ENCODE measurements around the gene TMEM17.
"Not testable (repeated sequence)": the region's sequence is repeated elsewhere in the genome, so short reads cannot be mapped to it uniquely, and the experiment has no call there.

Gene TMEM17

GRCh38 chr2:62535521-62535920 lies 29.5 kb upstream of the TMEM17 start:
- H3K9me3 ChIP-seq (ENCODE audit: insufficient read depth, low read depth, low read length); H3K4me1 ChIP-seq (ENCODE audit: insufficient read depth, low read length); H3K36me3 ChIP-seq (ENCODE audit: insufficient read depth, low read length); H3K9ac ChIP-seq (ENCODE audit: low read depth, low read length); H3K27me3 ChIP-seq (ENCODE audit: insufficient read depth, low read length); H3K27ac ChIP-seq (ENCODE audit: low read depth, low read length); H3K4me3 ChIP-seq (ENCODE audit: low read length): not testable (repeated sequence)
- WGBS = 89% methylated on average over 3 of the region's 3 CpGs

- H3K4me1 ChIP-seq (ENCODE audit: insufficient read depth, low read length) = peaks cover 14% of the 10 kb centered on the region
- 91% methylated on average over 7 of the region's 7 CpGs for WGBS
Measured at GRCh38 chr2:62531594-62531993, 25.6 kb upstream of the TMEM17 start.

GRCh38 chr2:62529758-62530157 lies 23.8 kb upstream of the TMEM17 start:
- peaks cover 7% of the 10 kb centered on the region; the same call in 1 of the 2 replicates for H3K9me3 ChIP-seq (ENCODE audit: insufficient read depth, low read depth, low read length)
- no peak overlapping the region for H3K4me3 ChIP-seq (ENCODE audit: low read length)
- no peak overlapping the region for H3K27ac ChIP-seq (ENCODE audit: low read depth, low read length)
- H3K4me1 ChIP-seq (ENCODE audit: insufficient read depth, low read length) = peaks cover 25% of the 10 kb centered on the region
- H3K9ac ChIP-seq (ENCODE audit: low read depth, low read length) = no peak overlapping the region
- H3K36me3 ChIP-seq (ENCODE audit: insufficient read depth, low read length) = no peaks in the 10 kb centered on the region
- no peaks in the 10 kb centered on the region for H3K27me3 ChIP-seq (ENCODE audit: insufficient read depth, low read length)

More at GRCh38 chr2:62531594-62531993, 25.6 kb upstream of the TMEM17 start:
- Histone ChIP-seq H3K27me3 (ENCODE audit: insufficient read depth, low read length) (no peaks in the 10 kb centered on the region), H3K36me3 (ENCODE audit: insufficient read depth, low read length) (no peaks in the 10 kb centered on the region), H3K4me3 (ENCODE audit: low read length) (no peak overlapping the region), H3K9ac (ENCODE audit: low read depth, low read length) (no peak overlapping the region), H3K9me3 (ENCODE audit: insufficient read depth, low read depth, low read length) (peaks cover 9% of the 10 kb centered on the region; the same call in 1 of the 2 replicates), H3K27ac (ENCODE audit: low read depth, low read length) (no peak overlapping the region)

- no peak overlapping the region for H3K27ac ChIP-seq (ENCODE audit: low read depth, low read length)
Measured at GRCh38 chr2:62527478-62528210, 21.6 kb upstream of the TMEM17 start.

GRCh38 chr2:62526531-62527381 lies 20.8 kb upstream of the TMEM17 start:
- Histone ChIP-seq H3K36me3 (ENCODE audit: insufficient read depth, low read length) (no peaks in the 10 kb centered on the region), H3K9ac (ENCODE audit: low read depth, low read length) (no peak overlapping the region), H3K27me3 (ENCODE audit: insufficient read depth, low read length) (no peaks in the 10 kb centered on the region), H3K27ac (ENCODE audit: low read depth, low read length) (peak overlapping the region; percentile 94; the same call in 1 of the 2 replicates), H3K9me3 (ENCODE audit: insufficient read depth, low read depth, low read length) (peaks cover 7% of the 10 kb centered on the region; the same call in 1 of the 2 replicates), H3K4me3 (ENCODE audit: low read length) (no peak overlapping the region), H3K4me1 (ENCODE audit: insufficient read depth, low read length) (peaks cover 25% of the 10 kb centered on the region)
- 74% methylated on average over 8 of the region's 10 CpGs for WGBS

More at GRCh38 chr2:62527478-62528210, 21.6 kb upstream of the TMEM17 start:
- H3K4me1 ChIP-seq (ENCODE audit: insufficient read depth, low read length) = peaks cover 25% of the 10 kb centered on the region
- no peaks in the 10 kb centered on the region for H3K27me3 ChIP-seq (ENCODE audit: insufficient read depth, low read length)
- H3K4me3 ChIP-seq (ENCODE audit: low read length) = no peak overlapping the region
- 100% methylated on average over 1 of the region's 3 CpGs for WGBS
- no peaks in the 10 kb centered on the region for H3K9me3 ChIP-seq (ENCODE audit: insufficient read depth, low read depth, low read length)
- no peaks in the 10 kb centered on the region for H3K36me3 ChIP-seq (ENCODE audit: insufficient read depth, low read length)
- no peak overlapping the region for H3K9ac ChIP-seq (ENCODE audit: low read depth, low read length)

GRCh38 chr2:62525549-62526269 lies 19.7 kb upstream of the TMEM17 start:
- H3K9ac ChIP-seq (ENCODE audit: low read depth, low read length) = peak overlapping the region; percentile 43
- no peaks in the 10 kb centered on the region for H3K27me3 ChIP-seq (ENCODE audit: insufficient read depth, low read length)
- no peak overlapping the region for H3K4me3 ChIP-seq (ENCODE audit: low read length)
- H3K27ac ChIP-seq (ENCODE audit: low read depth, low read length) = peak overlapping the region; percentile 94
- H3K4me1 ChIP-seq (ENCODE audit: insufficient read depth, low read length) = peaks cover 25% of the 10 kb centered on the region
- H3K9me3 ChIP-seq (ENCODE audit: insufficient read depth, low read depth, low read length) = peaks cover 15% of the 10 kb centered on the region; the same call in 1 of the 2 replicates
- no peaks in the 10 kb centered on the region for H3K36me3 ChIP-seq (ENCODE audit: insufficient read depth, low read length)

- H3K9ac ChIP-seq (ENCODE audit: low read depth, low read length) = no peak overlapping the region
- no peaks in the 10 kb centered on the region for H3K36me3 ChIP-seq (ENCODE audit: insufficient read depth, low read length)
- no peak overlapping the region for H3K27ac ChIP-seq (ENCODE audit: low read depth, low read length)
- peaks cover 25% of the 10 kb centered on the region for H3K4me1 ChIP-seq (ENCODE audit: insufficient read depth, low read length)
- H3K4me3 ChIP-seq (ENCODE audit: low read length) = no peak overlapping the region
- no peaks in the 10 kb centered on the region for H3K27me3 ChIP-seq (ENCODE audit: insufficient read depth, low read length)
- 95% methylated on average over 4 of the region's 5 CpGs for WGBS
- peaks cover 18% of the 10 kb centered on the region; the same call in 1 of the 2 replicates for H3K9me3 ChIP-seq (ENCODE audit: insufficient read depth, low read depth, low read length)
Measured at GRCh38 chr2:62524293-62524941, 18.4 kb upstream of the TMEM17 start.

GRCh38 chr2:62521061-62521460 lies 15.1 kb upstream of the TMEM17 start:
- H3K9me3 ChIP-seq (ENCODE audit: insufficient read depth, low read depth, low read length) = peaks cover 18% of the 10 kb centered on the region; the same call in 1 of the 2 replicates
- not testable (repeated sequence) for H3K27me3 ChIP-seq (ENCODE audit: insufficient read depth, low read length); H3K27ac ChIP-seq (ENCODE audit: low read depth, low read length); H3K36me3 ChIP-seq (ENCODE audit: insufficient read depth, low read length); H3K4me3 ChIP-seq (ENCODE audit: low read length); H3K4me1 ChIP-seq (ENCODE audit: insufficient read depth, low read length); H3K9ac ChIP-seq (ENCODE audit: low read depth, low read length)
- 92% methylated on average over 14 of the region's 14 CpGs for WGBS

- 95% methylated on average over 3 of the region's 4 CpGs for WGBS
- no peaks in the 10 kb centered on the region for H3K36me3 ChIP-seq (ENCODE audit: insufficient read depth, low read length)
- no peak overlapping the region for H3K4me3 ChIP-seq (ENCODE audit: low read length)
- H3K4me1 ChIP-seq (ENCODE audit: insufficient read depth, low read length) = no peaks in the 10 kb centered on the region
- H3K9me3 ChIP-seq (ENCODE audit: insufficient read depth, low read depth, low read length) = no peaks in the 10 kb centered on the region; the same call in 1 of the 2 replicates
- H3K27ac ChIP-seq (ENCODE audit: low read depth, low read length) = no peak overlapping the region
- H3K9ac ChIP-seq (ENCODE audit: low read depth, low read length) = no peak overlapping the region
- H3K27me3 ChIP-seq (ENCODE audit: insufficient read depth, low read length) = no peaks in the 10 kb centered on the region
Measured at GRCh38 chr2:62512384-62512783, 6.4 kb upstream of the TMEM17 start.

GRCh38 chr2:62511636-62512035 lies 5.6 kb upstream of the TMEM17 start:
- H3K36me3 ChIP-seq (ENCODE audit: insufficient read depth, low read length) = no peaks in the 10 kb centered on the region
- no peak overlapping the region for H3K9ac ChIP-seq (ENCODE audit: low read depth, low read length)
- WGBS = 89% methylated on average over 4 of the region's 6 CpGs
- no peak overlapping the region for H3K4me3 ChIP-seq (ENCODE audit: low read length)
- no peaks in the 10 kb centered on the region for H3K27me3 ChIP-seq (ENCODE audit: insufficient read depth, low read length)
- H3K9me3 ChIP-seq (ENCODE audit: insufficient read depth, low read depth, low read length) = no peaks in the 10 kb centered on the region; the same call in 1 of the 2 replicates
- peaks cover 3% of the 10 kb centered on the region; the same call in 1 of the 2 replicates for H3K4me1 ChIP-seq (ENCODE audit: insufficient read depth, low read length)
- H3K27ac ChIP-seq (ENCODE audit: low read depth, low read length) = no peak overlapping the region

All from HUES64 (cell line).